Fibroblast of lung (primary cell): ENCODE results near the gene CBFB.

Experiments
- CTCF ChIP-seq, 2 donors: IDR thresholded peaks in 1 of 2; conservative IDR thresholded peaks in 1 of 2; 1 replicate in 1 of 2; 2 replicates in 1 of 2; pipeline ENCODE4 v1.5.1; 2011 to 2012; ENCODE audit warnings: low read length in 2 of 2, control low read depth in 1 of 2, inconsistent platforms in 1 of 2, low read depth in 1 of 2, mild to moderate bottlenecking in 1 of 2
- EZH2 ChIP-seq: IDR thresholded peaks from 2 replicates; pipeline ENCODE4 v1.5.1; 2012; ENCODE audit warnings: low read length, control low read depth, mild to moderate bottlenecking; ENCODE audit errors: missing control alignments

DNA sequence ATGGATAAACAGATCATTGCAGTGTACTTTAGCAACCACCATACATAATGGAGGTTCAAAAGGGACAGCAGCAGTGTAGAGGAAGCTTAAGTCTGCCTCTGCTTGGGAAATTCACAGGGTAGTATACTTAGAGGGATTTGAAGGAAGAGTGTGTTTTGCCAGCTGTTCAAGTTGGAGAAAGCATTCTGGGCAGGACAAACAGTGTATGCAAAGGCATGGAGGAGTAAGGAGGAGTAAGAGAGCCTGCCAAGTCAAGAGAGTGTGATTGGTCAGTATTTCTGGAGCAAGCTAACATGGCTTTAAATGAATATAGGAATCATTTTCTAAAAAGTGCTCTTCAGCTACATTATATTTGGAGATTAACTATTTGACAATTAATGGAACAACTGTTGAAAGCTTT lies 57.9 kb downstream of the CBFB start:
- TF ChIP-seq CTCF (conservative IDR thresholded peaks at IDR 0.05 in 1 of 2, IDR thresholded peaks at IDR 0.05 in 1 of 2; ENCODE audit: low read depth in 1 of 2, low read length in 2 of 2) = no peak
- no peak for TF ChIP-seq EZH2
